Astrocyte (in vitro differentiated cells and primary cell): ENCODE data around the gene PIK3R1. TPM values are rescaled to one million over a fixed set of nuclear protein-coding genes. Genes with fewer than 3 reads are reported as not detected.

Experiments used
- DNase-seq: peaks from one replicate; pipeline ENCODE4 v3.0.0-alpha.2; 2010; ENCODE audit warnings: low read depth
- FAIRE-seq: peaks from 2 replicates; lab custom pipeline; 2011; peaks lifted over from hg19 to GRCh38; lab: Jason Lieb, UNC
- H2AFZ ChIP-seq: 2 replicates; pipeline ENCODE4 v1.6.0; 2012; ENCODE audit warnings: low read depth, low read length, inconsistent platforms
- H3K27ac ChIP-seq: 2 replicates; pipeline ENCODE4 v1.5.1; 2011; ENCODE audit warnings: low read depth, low read length, inconsistent platforms
- H3K27me3 ChIP-seq: 2 replicates; pipeline ENCODE4 v1.6.0; 2011; ENCODE audit warnings: low read length, inconsistent platforms; ENCODE audit not compliant: insufficient read depth
- H3K36me3 ChIP-seq: 2 replicates; pipeline ENCODE4 v1.5.1; 2011; ENCODE audit warnings: low read length, inconsistent platforms; ENCODE audit not compliant: insufficient read depth
- H3K4me1 ChIP-seq: 2 replicates; pipeline ENCODE4 v1.5.1; 2011; ENCODE audit warnings: low read length, inconsistent platforms; ENCODE audit not compliant: insufficient read depth
- H3K4me2 ChIP-seq: 2 replicates; pipeline ENCODE4 v1.6.0; 2012; ENCODE audit warnings: low read length, inconsistent platforms
- H3K4me3 ChIP-seq: 2 replicates; pipeline ENCODE4 v1.5.1; 2011; ENCODE audit warnings: low read depth, mild to moderate bottlenecking, low read length, inconsistent platforms; ENCODE audit not compliant: insufficient read depth
- H3K79me2 ChIP-seq: 2 replicates; pipeline ENCODE4 v1.6.0; 2012; ENCODE audit warnings: mild to moderate bottlenecking, low read length, inconsistent platforms; ENCODE audit not compliant: insufficient read depth
- H3K9ac ChIP-seq: 2 replicates; pipeline ENCODE4 v1.6.0; 2012; ENCODE audit warnings: mild to moderate bottlenecking, low read length, inconsistent platforms
- H3K9me3 ChIP-seq: 2 replicates; pipeline ENCODE4 v1.5.1; 2012; ENCODE audit warnings: low read depth, mild to moderate bottlenecking, low read length, inconsistent platforms; ENCODE audit not compliant: insufficient read depth
- H4K20me1 ChIP-seq: 2 replicates; pipeline ENCODE4 v1.6.0; 2012; ENCODE audit warnings: low read length, inconsistent platforms; ENCODE audit not compliant: insufficient read depth
- H3K27ac Mint-ChIP-seq: one replicate; pipeline ENCODE4 v1.8.0; 2021; ENCODE audit warnings: mild to moderate bottlenecking, mixed read lengths; ENCODE audit not compliant: unreplicated experiment
- H3K27me3 Mint-ChIP-seq: one replicate; pipeline ENCODE4 v1.8.0; 2021; ENCODE audit warnings: low read depth, mixed read lengths; ENCODE audit not compliant: unreplicated experiment
- H3K36me3 Mint-ChIP-seq: one replicate; pipeline ENCODE4 v1.8.0; 2021; ENCODE audit warnings: low read depth, mixed read lengths; ENCODE audit not compliant: unreplicated experiment
- H3K4me1 Mint-ChIP-seq: one replicate; pipeline ENCODE4 v1.8.0; 2021; ENCODE audit warnings: low read depth, mixed read lengths; ENCODE audit not compliant: unreplicated experiment
- H3K4me3 Mint-ChIP-seq: one replicate; pipeline ENCODE4 v1.8.0; 2021; ENCODE audit warnings: mild to moderate bottlenecking, moderate library complexity, mixed read lengths; ENCODE audit not compliant: unreplicated experiment
- H3K9me3 Mint-ChIP-seq: one replicate; pipeline ENCODE4 v1.8.0; 2021; ENCODE audit warnings: mild to moderate bottlenecking, mixed read lengths; ENCODE audit not compliant: unreplicated experiment
- EZH2 ChIP-seq: IDR thresholded peaks from 2 replicates; pipeline ENCODE4 v1.6.1; 2012; ENCODE audit warnings: mild to moderate bottlenecking, low read length, inconsistent platforms; ENCODE audit not compliant: insufficient read depth
- total RNA-seq: library from RNA; stranded (reverse); gene quantifications from 2 replicates; pipeline ENCODE4 v1.2.1, GENCODE V29; 2021
- TF ChIP-seq, protein P1 (sequence below): IDR thresholded peaks from 2 replicates; pipeline ENCODE4 v1.5.1; 2011; ENCODE audit warnings: low read depth, mild to moderate bottlenecking, inconsistent platforms, low read length, moderate library complexity; ENCODE audit not compliant: insufficient read depth

PIK3R1 gene
- total RNA-seq, 1 donor from 2014 or later = 25.7 TPM

DNA sequence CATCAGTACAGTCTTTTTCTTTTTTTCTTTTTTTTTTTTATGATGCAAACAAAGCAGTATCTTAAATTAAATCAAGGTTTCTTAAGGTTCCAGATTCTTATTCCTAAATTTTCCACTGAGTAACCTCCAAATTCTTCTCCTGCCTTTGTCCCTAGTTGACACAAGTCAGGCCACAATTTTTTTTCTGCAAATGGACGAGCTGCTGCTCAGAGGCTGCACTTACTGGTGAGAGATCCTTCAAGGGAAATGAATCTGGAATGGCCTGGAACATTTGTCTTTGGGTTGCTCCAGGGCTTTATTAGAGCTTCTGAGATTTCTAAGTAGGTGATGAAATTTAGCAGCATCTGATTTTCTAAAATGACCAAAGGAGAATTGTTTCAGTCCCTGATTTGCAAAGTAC is 39.3 kb downstream of the PIK3R1 start:
- Histone ChIP-seq H3K79me2 (peaks cover 4% of the 10 kb centered on the region), H3K4me3 (no peak overlapping the region), H3K9me3 (no peaks in the 10 kb centered on the region), H3K4me1 (peaks cover 10% of the 10 kb centered on the region), H3K4me2 (no peak overlapping the region), H3K36me3 (peaks cover 2% of the 10 kb centered on the region), H4K20me1 (peaks cover 30% of the 10 kb centered on the region), H2AFZ (no peak overlapping the region), H3K27ac (no peak overlapping the region), H3K9ac (no peak overlapping the region), H3K27me3 (no peaks in the 10 kb centered on the region)
- Mint-ChIP-seq H3K4me3 (no peak overlapping the region), H3K36me3 (no peaks in the 10 kb centered on the region), H3K27me3 (no peaks in the 10 kb centered on the region), H3K27ac (no peak overlapping the region), H3K4me1 (peaks cover 20% of the 10 kb centered on the region), H3K9me3 (no peaks in the 10 kb centered on the region)
- no peak for TF ChIP-seq EZH2
- TF ChIP-seq, protein P1, sequence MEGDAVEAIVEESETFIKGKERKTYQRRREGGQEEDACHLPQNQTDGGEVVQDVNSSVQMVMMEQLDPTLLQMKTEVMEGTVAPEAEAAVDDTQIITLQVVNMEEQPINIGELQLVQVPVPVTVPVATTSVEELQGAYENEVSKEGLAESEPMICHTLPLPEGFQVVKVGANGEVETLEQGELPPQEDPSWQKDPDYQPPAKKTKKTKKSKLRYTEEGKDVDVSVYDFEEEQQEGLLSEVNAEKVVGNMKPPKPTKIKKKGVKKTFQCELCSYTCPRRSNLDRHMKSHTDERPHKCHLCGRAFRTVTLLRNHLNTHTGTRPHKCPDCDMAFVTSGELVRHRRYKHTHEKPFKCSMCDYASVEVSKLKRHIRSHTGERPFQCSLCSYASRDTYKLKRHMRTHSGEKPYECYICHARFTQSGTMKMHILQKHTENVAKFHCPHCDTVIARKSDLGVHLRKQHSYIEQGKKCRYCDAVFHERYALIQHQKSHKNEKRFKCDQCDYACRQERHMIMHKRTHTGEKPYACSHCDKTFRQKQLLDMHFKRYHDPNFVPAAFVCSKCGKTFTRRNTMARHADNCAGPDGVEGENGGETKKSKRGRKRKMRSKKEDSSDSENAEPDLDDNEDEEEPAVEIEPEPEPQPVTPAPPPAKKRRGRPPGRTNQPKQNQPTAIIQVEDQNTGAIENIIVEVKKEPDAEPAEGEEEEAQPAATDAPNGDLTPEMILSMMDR = no peak
- no peak for FAIRE-seq
- DNase-seq = no peak

DNA sequence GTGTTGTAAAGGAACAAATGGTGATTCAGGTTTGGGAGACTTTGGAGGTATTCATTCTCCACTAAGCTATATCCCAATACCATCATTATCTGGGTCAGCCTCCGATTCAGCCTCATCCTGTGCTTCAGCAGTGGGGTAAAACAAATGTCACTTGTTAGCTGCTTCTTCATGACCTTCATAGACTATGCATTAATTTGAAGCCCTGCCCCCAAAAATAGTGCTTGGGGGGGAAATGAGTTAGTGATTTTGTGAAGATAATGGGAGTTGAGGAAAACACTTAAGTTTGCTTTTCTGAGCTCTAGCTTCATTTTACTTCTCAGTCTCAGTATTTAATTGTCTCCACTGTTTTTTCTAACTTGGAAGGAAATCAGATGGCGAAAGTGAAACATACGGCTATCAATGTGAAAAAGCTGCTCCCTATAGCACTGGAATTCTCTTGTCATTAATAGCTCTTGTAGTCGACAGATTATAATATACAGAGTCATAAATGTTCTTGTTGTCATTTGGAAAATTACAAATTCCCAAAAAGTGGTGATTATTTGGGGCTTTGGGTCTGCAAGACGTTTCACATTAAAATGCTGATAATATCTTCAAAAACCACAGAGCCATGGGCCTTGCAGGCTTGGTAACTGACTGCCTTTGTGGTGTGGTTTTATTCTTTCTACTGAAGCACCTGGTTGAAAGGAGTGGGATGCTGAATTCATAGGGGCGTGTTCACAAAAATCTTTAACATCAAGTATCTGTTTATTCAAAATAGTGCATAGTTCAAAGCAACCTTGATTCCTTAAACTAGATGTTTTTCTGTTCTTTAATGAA is 40.0 kb downstream of the PIK3R1 start:
- no peak overlapping the region for H3K27ac ChIP-seq
- peaks cover 2% of the 10 kb centered on the region for H3K36me3 ChIP-seq
- H3K9me3 ChIP-seq = no peaks in the 10 kb centered on the region
- no peak for TF ChIP-seq EZH2
- TF ChIP-seq, protein P1 = no peak
- Mint-ChIP-seq H3K27ac (no peak overlapping the region), H3K4me3 (no peak overlapping the region), H3K27me3 (no peaks in the 10 kb centered on the region), H3K9me3 (no peaks in the 10 kb centered on the region), H3K4me1 (peaks cover 20% of the 10 kb centered on the region), H3K36me3 (no peaks in the 10 kb centered on the region)
- DNase-seq (no peak), FAIRE-seq (no peak)
- H3K9ac ChIP-seq = no peak overlapping the region
- no peak overlapping the region for H3K4me3 ChIP-seq
- H4K20me1 ChIP-seq = peaks cover 30% of the 10 kb centered on the region
- peaks cover 3% of the 10 kb centered on the region for H3K79me2 ChIP-seq
- H2AFZ ChIP-seq = no peak overlapping the region
- no peaks in the 10 kb centered on the region for H3K27me3 ChIP-seq
- no peak overlapping the region for H3K4me2 ChIP-seq
- H3K4me1 ChIP-seq = peaks cover 10% of the 10 kb centered on the region

DNA sequence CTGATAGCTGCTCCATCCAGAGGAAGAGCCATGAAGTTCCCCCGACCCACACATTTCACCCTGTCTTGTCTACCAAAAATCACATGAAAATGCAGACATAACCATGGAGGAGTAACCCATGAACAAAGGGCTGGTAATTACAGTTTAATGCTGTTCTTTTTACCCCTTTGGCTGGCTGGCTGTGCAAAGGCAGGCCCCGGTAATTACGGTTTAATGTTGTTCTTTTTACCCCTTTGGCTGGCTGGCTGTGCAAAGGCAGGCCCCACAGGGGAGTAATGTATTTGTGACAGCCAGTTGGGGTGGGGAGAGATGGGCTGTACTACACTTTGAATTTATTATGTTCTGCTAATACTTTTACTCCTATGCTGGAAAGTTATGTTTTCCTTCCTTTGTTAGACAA is 41.7 kb downstream of the PIK3R1 start:
- peaks cover 3% of the 10 kb centered on the region for H3K79me2 ChIP-seq
- no peak overlapping the region for H3K4me3 ChIP-seq
- DNase-seq = no peak
- Mint-ChIP-seq H3K27me3 (no peaks in the 10 kb centered on the region), H3K9me3 (no peaks in the 10 kb centered on the region), H3K4me1 (peaks cover 9% of the 10 kb centered on the region), H3K27ac (no peak overlapping the region), H3K4me3 (no peak overlapping the region), H3K36me3 (no peaks in the 10 kb centered on the region)
- no peak for FAIRE-seq
- H3K9me3 ChIP-seq = no peaks in the 10 kb centered on the region
- no peak overlapping the region for H2AFZ ChIP-seq
- H3K27ac ChIP-seq = no peak overlapping the region
- H3K9ac ChIP-seq = no peak overlapping the region
- H3K36me3 ChIP-seq = peaks cover 2% of the 10 kb centered on the region
- peaks cover 23% of the 10 kb centered on the region for H4K20me1 ChIP-seq
- H3K4me2 ChIP-seq = no peak overlapping the region
- peaks cover under 1% of the 10 kb centered on the region for H3K4me1 ChIP-seq
- TF ChIP-seq EZH2 = no peak
- TF ChIP-seq, protein P1 = no peak
- no peaks in the 10 kb centered on the region for H3K27me3 ChIP-seq
